GM12892 (cell line): ENCODE results near the gene SMARCAL1.

Experiments used
- DNase-seq: peaks from one replicate; pipeline ENCODE4 v3.0.0; 2011; ENCODE audit not compliant: insufficient read length
- FAIRE-seq: peaks from 2 replicates; lab custom pipeline; 2011; peaks lifted over from hg19 to GRCh38; lab: Jason Lieb, UNC
- POLR2A ChIP-seq: IDR thresholded peaks from 2 replicates; pipeline ENCODE4 v1.6.1; 2011; ENCODE audit warnings: low read depth, low read length, control low read depth
- POLR2AphosphoS5 ChIP-seq: IDR thresholded peaks from 2 replicates; pipeline ENCODE4 v1.6.1; 2011; ENCODE audit warnings: low read depth, low read length, control low read depth
- TAF1 ChIP-seq: IDR thresholded peaks from 2 replicates; pipeline ENCODE4 v1.6.1; 2011; ENCODE audit warnings: low read depth, mild to moderate bottlenecking, control low read depth, low read length, borderline replicate concordance

Gene SMARCAL1

GRCh38 chr2:216441308-216442010 lies 29.2 kb downstream of the SMARCAL1 start:
- FAIRE-seq (no peak), DNase-seq (no peak)
- TF ChIP-seq POLR2A (no peak), TAF1 (no peak), POLR2AphosphoS5 (no peak)

- TF ChIP-seq POLR2A (no peak), TAF1 (no peak)
- DNase-seq (no peak), FAIRE-seq (no peak)
Observed at GRCh38 chr2:216445501-216445900, 33.2 kb downstream of the SMARCAL1 start.

- FAIRE-seq (no peak), DNase-seq (no peak)
- TF ChIP-seq TAF1 (no peak), POLR2AphosphoS5 (no peak), POLR2A (no peak)
Observed at GRCh38 chr2:216446343-216446742, 34.1 kb downstream of the SMARCAL1 start.

- FAIRE-seq = no peak
- no peak for DNase-seq
- TF ChIP-seq POLR2A = no peak
- no peak for TF ChIP-seq POLR2AphosphoS5
- TF ChIP-seq TAF1 = no peak
Observed at GRCh38 chr2:216447293-216447692, 35.0 kb downstream of the SMARCAL1 start.

- no peak for DNase-seq
- TF ChIP-seq POLR2A (no peak), TAF1 (no peak), POLR2AphosphoS5 (no peak)
- no peak for FAIRE-seq
Observed at GRCh38 chr2:216448829-216449228, 36.5 kb downstream of the SMARCAL1 start.

GRCh38 chr2:216450346-216450745 lies 38.1 kb downstream of the SMARCAL1 start:
- no peak for FAIRE-seq
- TF ChIP-seq POLR2A = no peak
- no peak for TF ChIP-seq TAF1
- TF ChIP-seq POLR2AphosphoS5 = no peak
- no peak for DNase-seq

- no peak for FAIRE-seq
- no peak for DNase-seq
- TF ChIP-seq POLR2A (no peak), POLR2AphosphoS5 (no peak), TAF1 (no peak)
Observed at GRCh38 chr2:216450784-216451183, 38.5 kb downstream of the SMARCAL1 start.

- no peak for FAIRE-seq
- DNase-seq = no peak
- TF ChIP-seq POLR2A = no peak
- no peak for TF ChIP-seq TAF1
- TF ChIP-seq POLR2AphosphoS5 = no peak
Observed at GRCh38 chr2:216453955-216454614, 41.8 kb downstream of the SMARCAL1 start.

GRCh38 chr2:216463148-216463547 lies 50.9 kb downstream of the SMARCAL1 start:
- TF ChIP-seq TAF1 = no peak
- no peak for TF ChIP-seq POLR2A
- TF ChIP-seq POLR2AphosphoS5 = no peak
- FAIRE-seq (no peak), DNase-seq (no peak)

GRCh38 chr2:216464104-216464720 lies 51.9 kb downstream of the SMARCAL1 start:
- FAIRE-seq = no peak
- no peak for DNase-seq
- TF ChIP-seq POLR2A (no peak), POLR2AphosphoS5 (no peak), TAF1 (no peak)

- FAIRE-seq (no peak), DNase-seq (no peak)
- no peak for TF ChIP-seq TAF1
- no peak for TF ChIP-seq POLR2A
- no peak for TF ChIP-seq POLR2AphosphoS5
Observed at GRCh38 chr2:216465579-216466195, 53.4 kb downstream of the SMARCAL1 start.
